Measurements from ENCODE around the gene RRM2.

DNA sequence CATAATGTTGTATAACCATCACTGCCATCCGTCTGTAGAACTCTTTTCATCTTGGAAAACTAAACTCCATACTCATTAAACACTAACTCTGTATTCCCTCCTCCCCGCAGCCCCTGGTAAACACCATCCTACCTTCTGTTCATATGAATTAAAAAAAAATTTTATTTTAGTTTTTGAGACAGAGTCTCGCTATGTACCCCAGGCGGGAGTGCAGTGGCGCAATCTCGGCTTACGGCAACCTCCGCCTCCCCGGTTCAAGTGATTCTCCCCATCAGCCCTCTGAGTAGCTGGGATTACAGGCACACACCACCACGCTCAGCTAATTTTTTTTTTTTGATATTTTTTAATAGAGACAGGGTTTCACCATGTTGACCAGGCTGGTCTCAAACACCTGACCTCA lies 52.9 kb downstream of the RRM2 start:
- TF ChIP-seq, protein P1, sequence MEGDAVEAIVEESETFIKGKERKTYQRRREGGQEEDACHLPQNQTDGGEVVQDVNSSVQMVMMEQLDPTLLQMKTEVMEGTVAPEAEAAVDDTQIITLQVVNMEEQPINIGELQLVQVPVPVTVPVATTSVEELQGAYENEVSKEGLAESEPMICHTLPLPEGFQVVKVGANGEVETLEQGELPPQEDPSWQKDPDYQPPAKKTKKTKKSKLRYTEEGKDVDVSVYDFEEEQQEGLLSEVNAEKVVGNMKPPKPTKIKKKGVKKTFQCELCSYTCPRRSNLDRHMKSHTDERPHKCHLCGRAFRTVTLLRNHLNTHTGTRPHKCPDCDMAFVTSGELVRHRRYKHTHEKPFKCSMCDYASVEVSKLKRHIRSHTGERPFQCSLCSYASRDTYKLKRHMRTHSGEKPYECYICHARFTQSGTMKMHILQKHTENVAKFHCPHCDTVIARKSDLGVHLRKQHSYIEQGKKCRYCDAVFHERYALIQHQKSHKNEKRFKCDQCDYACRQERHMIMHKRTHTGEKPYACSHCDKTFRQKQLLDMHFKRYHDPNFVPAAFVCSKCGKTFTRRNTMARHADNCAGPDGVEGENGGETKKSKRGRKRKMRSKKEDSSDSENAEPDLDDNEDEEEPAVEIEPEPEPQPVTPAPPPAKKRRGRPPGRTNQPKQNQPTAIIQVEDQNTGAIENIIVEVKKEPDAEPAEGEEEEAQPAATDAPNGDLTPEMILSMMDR (optimal IDR thresholded peaks at IDR 0.05 in 1 of 3, IDR thresholded peaks at IDR 0.05 in 1 of 3, conservative IDR thresholded peaks at IDR 0.05 in 1 of 3; ENCODE audit: extremely low read depth in 1 of 3, insufficient read depth in 2 of 3, low read length in 3 of 3) = no peak
- TF ChIP-seq EZH2 (IDR thresholded peaks at IDR 0.05; ENCODE audit: low read length) = no peak
